GM12892 (cell line): ENCODE results near the gene STAC.

Experiments
- DNase-seq: peaks from one replicate; pipeline ENCODE4 v3.0.0; 2011; ENCODE audit not compliant: insufficient read length
- FAIRE-seq: peaks from 2 replicates; lab custom pipeline; 2011; peaks lifted over from hg19 to GRCh38; lab: Jason Lieb, UNC
- POLR2A ChIP-seq: IDR thresholded peaks from 2 replicates; pipeline ENCODE4 v1.6.1; 2011; ENCODE audit warnings: low read depth, low read length, control low read depth
- POLR2AphosphoS5 ChIP-seq: IDR thresholded peaks from 2 replicates; pipeline ENCODE4 v1.6.1; 2011; ENCODE audit warnings: low read depth, low read length, control low read depth
- TAF1 ChIP-seq: IDR thresholded peaks from 2 replicates; pipeline ENCODE4 v1.6.1; 2011; ENCODE audit warnings: low read depth, mild to moderate bottlenecking, control low read depth, low read length, borderline replicate concordance

Gene STAC

GRCh38 chr3:36505393-36505792, 125.1 kb downstream of the STAC start:
- FAIRE-seq (no peak), DNase-seq (no peak)
- TF ChIP-seq POLR2A: no peak
- TF ChIP-seq TAF1: no peak
- no peak for TF ChIP-seq POLR2AphosphoS5

GRCh38 chr3:36511791-36512486, 131.6 kb downstream of the STAC start:
- FAIRE-seq (no peak), DNase-seq (no peak)
- TF ChIP-seq TAF1 (no peak), POLR2A (no peak), POLR2AphosphoS5 (no peak)

- no peak for FAIRE-seq
- TF ChIP-seq POLR2AphosphoS5: no peak
- no peak for TF ChIP-seq TAF1
- TF ChIP-seq POLR2A: no peak
Observed at GRCh38 chr3:36512555-36512954, 132.3 kb downstream of the STAC start.

GRCh38 chr3:36514171-36514570, 133.9 kb downstream of the STAC start:
- TF ChIP-seq POLR2AphosphoS5 (no peak), POLR2A (no peak), TAF1 (no peak)
- DNase-seq: no peak
- FAIRE-seq: no peak

More at GRCh38 chr3:36512555-36512954, 132.3 kb downstream of the STAC start:
- DNase-seq: no peak

- DNase-seq: no peak
Observed at GRCh38 chr3:36519682-36520081, 139.4 kb downstream of the STAC start.

GRCh38 chr3:36520241-36521006, 140.1 kb downstream of the STAC start:
- DNase-seq (no peak), FAIRE-seq (no peak)
- TF ChIP-seq TAF1 (no peak), POLR2AphosphoS5 (no peak), POLR2A (no peak)

More at GRCh38 chr3:36519682-36520081, 139.4 kb downstream of the STAC start:
- TF ChIP-seq POLR2AphosphoS5 (no peak), POLR2A (no peak), TAF1 (no peak)
- no peak for FAIRE-seq

- FAIRE-seq (no peak), DNase-seq (no peak)
- TF ChIP-seq POLR2AphosphoS5 (no peak), POLR2A (no peak), TAF1 (no peak)
Observed at GRCh38 chr3:36521007-36521379, 140.7 kb downstream of the STAC start.

GRCh38 chr3:36524560-36524959, 144.3 kb downstream of the STAC start:
- TF ChIP-seq POLR2AphosphoS5: no peak
- no peak for TF ChIP-seq POLR2A
- no peak for TF ChIP-seq TAF1
- FAIRE-seq (no peak), DNase-seq (no peak)

GRCh38 chr3:36525115-36525801, 145.0 kb downstream of the STAC start:
- DNase-seq (no peak), FAIRE-seq (no peak)
- TF ChIP-seq POLR2AphosphoS5 (no peak), POLR2A (no peak), TAF1 (no peak)

GRCh38 chr3:36538136-36538749, 157.9 kb downstream of the STAC start:
- no peak for FAIRE-seq

More at GRCh38 chr3:36538136-36538749, 157.9 kb downstream of the STAC start:
- no peak for TF ChIP-seq POLR2A
- DNase-seq: no peak
